ENCODE results near the gene FOXJ1.

Gene FOXJ1

GRCh38 chr17:76146053-76146851, 5.2 kb upstream of the FOXJ1 start:
- TF ChIP-seq FOXP2 (optimal IDR thresholded peaks at IDR 0.05; ENCODE audit: borderline replicate concordance, extremely low read depth, extremely low read length, insufficient read depth) (no peak), SIN3A (IDR thresholded peaks at IDR 0.05; ENCODE audit: borderline replicate concordance, insufficient read depth, low read length) (no peak), POLR2AphosphoS5 (IDR thresholded peaks at IDR 0.05; ENCODE audit: low read depth, low read length) (no peak), REST (IDR thresholded peaks at IDR 0.05; ENCODE audit: insufficient read depth in 1 of 2, low read depth in 2 of 2, low read length in 2 of 2) (no peak), TAF1 (IDR thresholded peaks at IDR 0.05; ENCODE audit: borderline replicate concordance, insufficient read depth, low read length) (no peak)

GRCh38 chr17:76145231-76146052, 4.4 kb upstream of the FOXJ1 start:
- TF ChIP-seq REST (IDR thresholded peaks at IDR 0.05; ENCODE audit: insufficient read depth in 1 of 2, low read depth in 2 of 2, low read length in 2 of 2) = no peak
- no peak for TF ChIP-seq FOXP2 (optimal IDR thresholded peaks at IDR 0.05; ENCODE audit: borderline replicate concordance, extremely low read depth, extremely low read length, insufficient read depth)
- TF ChIP-seq SIN3A (IDR thresholded peaks at IDR 0.05; ENCODE audit: borderline replicate concordance, insufficient read depth, low read length) = no peak

GRCh38 chr17:76142585-76143041, 1.6 kb upstream of the FOXJ1 start:
- TF ChIP-seq SIN3A (IDR thresholded peaks at IDR 0.05; ENCODE audit: borderline replicate concordance, insufficient read depth, low read length) = no peak
- no peak for TF ChIP-seq REST (IDR thresholded peaks at IDR 0.05; ENCODE audit: insufficient read depth in 1 of 2, low read depth in 2 of 2, low read length in 2 of 2)
- TF ChIP-seq FOXP2 (optimal IDR thresholded peaks at IDR 0.05; ENCODE audit: borderline replicate concordance, extremely low read depth, extremely low read length, insufficient read depth) = no peak
- no peak for TF ChIP-seq TAF1 (IDR thresholded peaks at IDR 0.05; ENCODE audit: borderline replicate concordance, insufficient read depth, low read length)
- TF ChIP-seq POLR2AphosphoS5 (IDR thresholded peaks at IDR 0.05; ENCODE audit: low read depth, low read length) = no peak

- no peak for TF ChIP-seq REST (IDR thresholded peaks at IDR 0.05; ENCODE audit: insufficient read depth in 1 of 2, low read depth in 2 of 2, low read length in 2 of 2)
- TF ChIP-seq POLR2AphosphoS5 (IDR thresholded peaks at IDR 0.05; ENCODE audit: low read depth, low read length) = no peak
- TF ChIP-seq TAF1 (IDR thresholded peaks at IDR 0.05; ENCODE audit: borderline replicate concordance, insufficient read depth, low read length) = no peak
- TF ChIP-seq FOXP2 (optimal IDR thresholded peaks at IDR 0.05; ENCODE audit: borderline replicate concordance, extremely low read depth, extremely low read length, insufficient read depth) = no peak
- TF ChIP-seq SIN3A (IDR thresholded peaks at IDR 0.05; ENCODE audit: borderline replicate concordance, insufficient read depth, low read length) = no peak
Measured at GRCh38 chr17:76142039-76142584, 1.1 kb upstream of the FOXJ1 start.

All from PFSK-1 (cell line).